Activated CD8-positive, alpha-beta memory T cell treated with anti-CD3 and anti-CD28 coated beads, Interleukin-2, amount 50 U/mL, for 1 hour (primary cell): Measurements from ENCODE around the gene FSTL1.
A peak's percentile ranks its signal among the peaks of the same experiment; 100 is the strongest.
"Not testable (repeated sequence)": the region's sequence is repeated elsewhere in the genome, so short reads cannot be mapped to it uniquely, and the experiment has no call there.

ENCODE experiments used
- DNase-seq: peaks from one replicate; pipeline ENCODE4 v3.0.0-alpha.2; 2020; ENCODE audit errors: extremely low read depth

FSTL1 gene

DNA sequence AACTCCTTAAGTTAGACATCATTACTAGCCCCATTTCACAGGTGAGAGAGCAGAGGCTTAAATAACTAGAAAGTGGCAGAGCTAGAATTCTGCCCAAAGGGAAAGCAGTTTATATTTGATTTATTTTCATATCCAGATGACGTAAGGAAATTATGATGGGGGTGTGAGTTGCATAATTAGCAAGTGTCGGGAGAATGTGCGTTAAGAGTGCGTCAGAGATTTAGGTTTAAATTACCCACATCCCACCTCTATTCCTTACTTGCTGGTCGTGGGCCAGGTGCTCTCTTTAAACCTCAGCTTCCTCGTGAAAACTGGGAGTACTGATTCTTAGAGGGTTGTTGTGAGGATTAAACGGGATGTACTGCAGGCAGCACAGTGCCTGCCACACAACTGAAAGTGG is 32.3 kb downstream of the FSTL1 start:
- DNase-seq, result no peak

DNA sequence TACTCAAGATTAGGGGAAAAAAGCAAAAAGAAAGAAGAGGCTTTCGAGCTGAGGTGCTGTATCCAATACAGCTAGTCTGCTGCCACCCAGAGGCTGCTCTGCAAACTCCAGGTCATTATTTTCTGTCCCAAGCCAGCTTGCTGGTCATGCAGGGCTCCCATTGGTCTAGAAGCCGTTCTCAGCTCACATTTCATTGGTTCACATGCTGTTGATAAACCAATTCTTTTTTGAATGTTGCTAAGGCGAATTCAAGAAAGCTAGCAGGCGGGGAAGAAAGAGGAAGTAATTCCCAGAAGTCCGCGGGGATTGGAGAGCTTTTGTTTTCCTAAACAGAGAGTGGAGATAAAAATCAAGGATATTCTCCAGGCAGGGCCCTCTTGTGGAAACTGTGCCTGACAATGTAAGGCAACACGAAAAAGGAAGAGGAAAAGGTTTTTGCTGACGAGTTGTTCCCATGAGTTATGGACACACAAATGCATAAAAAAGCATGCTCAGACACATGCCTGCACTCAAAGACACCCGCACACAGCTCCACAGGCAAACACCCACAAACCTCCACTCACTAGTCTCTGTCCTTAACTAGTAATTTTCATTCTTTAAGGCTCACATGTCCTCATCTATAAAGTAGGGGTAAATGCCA is 33.4 kb downstream of the FSTL1 start:
- peak; percentile 36 for DNase-seq

- DNase-seq, result no peak
Observed at GRCh38 chr3:120416868-120417267, 33.9 kb downstream of the FSTL1 start.

DNA sequence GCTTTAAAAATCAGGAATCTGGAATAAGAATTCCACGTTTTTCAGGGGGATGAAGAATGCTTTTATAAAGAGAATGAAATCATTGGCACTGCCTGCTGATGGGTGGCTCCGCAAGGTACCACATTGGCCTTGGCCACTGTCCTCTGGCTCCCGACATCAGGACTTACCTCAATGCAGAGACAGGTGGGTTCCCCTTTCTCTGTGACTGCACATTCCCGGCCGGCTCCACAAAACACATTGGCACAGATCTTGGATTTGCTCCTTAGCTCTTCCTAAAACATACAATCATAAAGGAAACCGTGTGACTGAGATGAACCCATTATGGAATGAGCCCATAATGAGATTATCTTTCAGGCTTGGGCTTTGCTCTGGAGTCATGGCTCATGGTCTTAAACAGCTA is 35.0 kb downstream of the FSTL1 start:
- DNase-seq, result no peak

- no peak for DNase-seq
Observed at GRCh38 chr3:120410541-120410940, 40.3 kb downstream of the FSTL1 start.

- no peak for DNase-seq
Observed at GRCh38 chr3:120410116-120410515, 40.7 kb downstream of the FSTL1 start.

DNA sequence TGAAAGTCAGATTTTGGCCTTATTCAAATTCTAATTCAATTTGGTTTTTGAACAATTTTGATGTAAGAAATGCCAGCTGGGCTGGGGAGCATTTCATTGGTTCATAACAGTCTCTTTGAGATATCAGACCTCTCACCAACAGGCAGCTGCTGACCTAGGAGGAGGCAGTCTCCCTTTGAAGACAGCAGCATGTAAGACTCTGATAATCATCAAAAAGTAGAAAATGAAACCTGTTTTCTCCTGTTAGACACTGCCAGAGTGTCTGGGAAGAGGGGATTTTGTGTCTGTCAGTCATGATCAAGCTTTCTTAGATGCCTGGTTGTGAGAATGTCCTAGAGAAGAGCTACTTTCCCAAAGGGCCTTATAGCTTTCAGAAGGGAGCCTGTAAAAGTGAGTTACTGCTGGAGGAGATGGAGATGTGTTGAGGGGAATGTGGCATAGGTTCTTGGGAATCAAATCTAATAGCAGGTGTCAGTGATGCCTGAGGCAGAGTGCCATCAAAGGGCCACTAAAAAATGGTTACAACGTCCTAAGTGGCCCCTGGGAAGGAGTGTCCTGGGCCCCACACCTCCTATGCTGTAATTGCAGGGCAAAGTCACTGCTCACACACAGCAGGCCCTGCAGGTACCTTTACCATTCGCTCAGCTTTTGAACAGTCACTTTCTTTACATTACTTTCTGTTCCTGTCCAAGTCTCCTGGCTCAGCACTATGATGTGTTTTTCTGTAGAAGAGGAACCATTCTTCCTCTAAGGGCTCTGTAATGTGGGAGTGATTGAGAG is 43.1 kb downstream of the FSTL1 start:
- DNase-seq, result no peak

DNA sequence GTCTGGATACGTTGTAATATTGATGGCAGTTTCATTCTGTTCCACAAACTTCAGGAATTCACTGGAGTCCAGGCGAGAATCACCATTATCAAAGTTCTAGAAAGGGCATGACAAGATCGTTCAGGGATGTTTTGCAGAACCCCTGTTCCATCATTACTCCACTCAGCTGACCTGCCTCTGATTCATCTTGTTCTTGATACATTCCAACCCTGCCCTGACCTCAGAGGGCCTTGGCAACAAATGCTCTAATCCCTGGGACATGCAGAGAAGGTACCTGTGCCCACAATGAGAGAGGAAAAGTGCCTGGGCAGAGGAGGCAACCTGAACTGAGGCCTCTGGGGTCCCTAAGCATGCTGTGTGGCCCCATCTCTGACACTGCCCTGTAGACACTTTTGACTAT is 45.9 kb downstream of the FSTL1 start:
- no peak for DNase-seq

DNA sequence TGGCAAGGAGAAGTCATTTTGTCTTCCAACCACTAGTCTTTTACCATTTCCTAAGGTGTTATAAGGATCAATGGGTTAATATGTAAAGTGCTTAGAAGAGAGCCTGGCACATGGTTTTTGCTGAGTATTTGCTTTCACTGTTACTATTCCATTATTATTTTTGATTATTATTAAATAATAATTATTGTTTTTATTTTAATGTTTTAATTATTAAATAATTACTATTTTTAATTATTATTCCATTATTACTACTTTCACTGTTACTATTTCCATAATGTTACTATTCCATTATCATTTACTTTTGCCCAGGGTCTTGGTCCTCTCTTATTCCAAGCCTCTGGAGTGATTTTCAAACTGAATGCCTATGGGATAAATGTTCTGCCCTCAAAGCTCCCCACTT is 48.5 kb downstream of the FSTL1 start:
- no peak for DNase-seq

DNA sequence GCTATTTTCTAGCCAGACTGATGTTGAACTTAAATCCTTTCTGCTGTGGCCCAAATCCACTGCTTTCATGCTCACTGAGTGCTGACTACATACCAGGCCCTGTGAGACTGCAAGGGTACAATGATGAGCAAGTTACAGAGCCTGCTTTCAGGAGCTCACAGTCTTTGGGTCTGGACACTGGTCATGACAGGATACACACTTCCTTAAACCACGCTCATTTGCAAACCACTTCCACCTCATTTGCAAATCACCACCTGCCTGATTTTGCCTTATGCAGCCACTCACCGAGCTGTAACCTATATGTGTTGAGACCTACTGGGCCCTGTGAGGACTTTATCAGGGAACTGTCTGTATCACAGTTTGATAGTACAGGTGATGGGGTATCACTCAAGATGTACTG is 51.4 kb downstream of the FSTL1 start:
- no peak for DNase-seq

DNA sequence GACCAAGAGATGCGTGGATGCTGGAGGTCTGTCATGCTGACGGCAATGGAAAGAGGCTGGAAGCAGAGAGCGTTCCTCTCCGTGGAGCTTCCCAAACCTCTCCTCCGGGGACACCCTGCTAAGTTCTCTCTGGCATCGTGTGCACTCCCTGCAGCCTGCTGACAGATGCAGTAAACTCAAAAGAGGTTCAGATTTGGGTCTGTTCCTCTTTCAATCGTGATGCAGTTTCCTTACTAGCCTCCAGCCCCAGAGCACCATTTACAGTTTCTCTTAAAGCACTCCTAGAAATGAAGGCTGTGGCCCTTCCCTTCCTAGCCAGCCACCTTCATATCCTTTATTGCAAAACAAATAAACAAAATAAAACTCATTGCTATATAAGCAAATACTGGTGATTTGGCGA is 54.3 kb downstream of the FSTL1 start:
- DNase-seq, result no peak

GRCh38 chr3:120394347-120394746 is 56.4 kb downstream of the FSTL1 start:
- DNase-seq, result no peak

DNA sequence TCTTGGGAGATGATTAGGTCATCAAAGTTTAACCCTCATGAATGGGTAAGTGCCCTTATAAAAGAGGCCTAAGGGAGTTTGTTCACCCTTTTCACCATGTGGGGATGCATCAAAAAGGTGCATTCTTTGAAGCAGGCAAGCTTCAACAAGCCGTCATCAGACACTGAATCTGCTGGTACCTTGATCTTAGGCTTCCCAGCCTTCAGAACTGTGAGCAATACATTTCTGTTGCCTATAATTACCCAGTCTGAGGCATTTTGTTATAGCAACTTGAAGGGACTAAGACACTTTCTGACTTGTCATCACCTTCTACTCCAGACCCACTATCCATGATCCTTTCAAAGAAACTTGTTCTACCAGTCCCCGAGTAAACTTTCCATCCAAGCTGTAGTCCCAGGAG is 57.0 kb downstream of the FSTL1 start:
- DNase-seq, result no peak

- no peak for DNase-seq
Observed at GRCh38 chr3:120393243-120393642, 57.5 kb downstream of the FSTL1 start.

DNA sequence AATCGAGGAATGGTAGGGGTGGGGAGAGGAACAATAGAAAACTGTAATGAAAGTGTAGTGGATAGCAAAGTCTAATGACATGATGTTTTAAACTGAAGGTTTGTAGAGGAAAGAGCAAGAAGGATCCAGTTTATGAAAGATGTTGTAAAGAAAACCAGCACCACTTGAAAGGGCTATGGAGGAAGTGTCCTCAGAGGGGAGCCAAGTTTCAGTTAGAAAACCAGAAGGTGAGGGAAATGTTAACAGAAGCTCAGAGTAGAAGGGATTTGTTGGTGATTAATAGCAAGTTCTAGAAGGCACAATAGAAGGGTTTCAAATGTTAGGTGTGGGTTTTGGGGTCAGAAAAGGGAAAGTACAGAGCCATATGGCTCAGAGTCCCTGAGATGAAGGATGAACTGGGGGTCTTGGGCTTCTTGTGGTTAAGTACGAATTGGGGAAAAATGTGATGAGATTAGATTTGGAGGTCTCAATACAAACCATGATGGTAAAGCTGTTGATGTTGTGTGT is 67.8 kb downstream of the FSTL1 start:
- no peak for DNase-seq

DNA sequence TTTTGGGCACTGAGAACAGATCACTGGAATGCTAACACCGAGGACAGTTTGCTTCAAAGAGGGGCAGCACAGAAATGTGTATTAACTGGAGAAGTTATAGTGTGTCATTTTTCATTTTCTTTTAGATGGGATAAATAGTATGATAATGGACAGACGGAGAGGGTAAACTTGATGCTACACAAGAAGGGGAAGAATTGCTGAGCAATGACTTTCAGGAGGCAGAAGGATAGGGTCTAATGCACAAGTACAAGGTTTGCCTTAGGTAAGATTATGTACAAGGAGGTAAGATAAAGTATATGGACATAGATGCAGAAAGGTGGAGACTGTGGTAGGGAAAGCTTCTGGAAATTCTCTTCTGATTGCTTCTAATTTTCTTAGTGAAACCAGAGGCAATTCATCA is 69.3 kb downstream of the FSTL1 start:
- DNase-seq, result no peak

- DNase-seq, result not testable (repeated sequence)
Observed at GRCh38 chr3:120377948-120378347, 72.8 kb downstream of the FSTL1 start.

DNA sequence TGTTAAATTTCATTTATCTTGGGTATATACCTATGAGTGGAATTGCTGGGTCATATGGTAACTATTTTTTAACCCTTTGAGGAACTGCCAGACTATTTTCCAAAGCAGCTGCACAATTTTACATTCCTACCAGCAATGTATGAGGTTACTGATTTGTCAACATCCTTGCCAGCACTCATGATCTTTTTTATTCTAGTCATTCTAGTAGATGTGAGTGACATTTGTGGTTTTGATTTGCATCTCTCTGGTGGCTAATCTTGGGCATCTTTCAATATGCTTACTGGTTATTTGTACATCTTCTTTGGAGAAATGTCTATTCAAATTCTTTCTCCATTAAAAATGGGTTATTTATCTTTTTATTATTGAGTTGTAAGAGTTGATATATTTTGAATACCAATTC is 80.3 kb downstream of the FSTL1 start:
- DNase-seq, result no peak

GRCh38 chr3:120369037-120369467 is 81.7 kb downstream of the FSTL1 start:
- no peak for DNase-seq

DNA sequence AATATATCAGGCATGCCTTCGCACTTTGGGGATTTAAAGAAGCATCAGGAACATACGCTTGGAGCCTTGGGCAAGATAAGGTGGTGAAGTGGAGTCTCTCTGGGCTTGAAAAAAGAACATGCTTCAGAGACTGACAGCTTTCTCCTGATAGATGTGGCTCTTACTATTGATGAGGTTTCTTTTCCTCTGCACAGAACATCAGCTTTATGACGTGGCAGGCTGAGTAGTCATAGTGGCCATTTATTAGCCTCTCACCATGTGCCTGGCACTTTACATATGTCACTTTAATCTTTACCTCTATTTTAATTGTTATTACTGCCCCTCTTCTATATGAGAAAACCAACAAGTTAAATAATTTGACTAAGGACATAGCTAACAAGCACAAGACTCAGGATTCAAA is 82.6 kb downstream of the FSTL1 start:
- DNase-seq, result no peak

DNA sequence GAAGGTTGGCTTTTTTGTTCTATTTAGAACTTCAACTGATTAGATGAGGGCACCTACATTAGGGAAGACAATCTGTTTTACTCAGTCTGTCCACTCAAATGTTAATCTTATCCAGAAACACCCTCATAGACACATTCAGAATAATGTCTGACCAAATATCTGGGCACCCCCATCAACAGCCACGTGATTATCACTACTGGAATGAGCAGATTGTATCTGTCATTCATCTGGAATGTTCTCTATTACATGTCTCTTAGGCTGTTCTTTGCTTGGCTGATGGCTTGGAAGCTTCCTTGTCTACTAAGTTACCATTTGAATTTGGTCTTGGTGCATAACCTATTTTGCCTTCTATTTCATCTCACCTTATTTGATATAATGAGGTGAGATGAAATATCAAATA is 86.0 kb downstream of the FSTL1 start:
- DNase-seq, result no peak

DNA sequence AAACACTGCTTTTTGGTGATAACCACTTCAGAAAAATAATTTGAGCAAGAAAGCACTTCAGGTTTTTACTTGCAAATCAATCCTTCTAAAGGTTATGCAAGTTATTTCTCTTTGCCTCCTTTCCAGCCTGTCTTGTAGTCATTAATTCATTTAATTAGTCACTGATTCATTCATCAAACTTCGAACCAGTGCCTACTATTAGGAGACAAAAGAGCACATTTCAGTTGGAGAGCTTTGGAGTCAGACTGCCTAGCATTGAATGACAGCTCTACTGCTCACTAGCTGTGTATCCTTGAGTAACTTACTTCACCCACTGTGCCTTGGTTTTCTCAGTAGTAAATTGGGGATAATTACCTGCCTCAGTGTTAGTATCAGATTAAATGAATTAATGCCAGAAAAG is 86.7 kb downstream of the FSTL1 start:
- DNase-seq, result no peak

GRCh38 chr3:120357807-120358206 is 93.0 kb downstream of the FSTL1 start:
- no peak for DNase-seq
